DOHH2 (cell line): ENCODE measurements around the gene TES.

ENCODE experiments used
- H3F3A ChIP-seq: fragments of 200-600 bp; sonication (generic), shearing (Covaris generic); 2 replicates; pipeline ENCODE4 v1.6.0; 2016; ENCODE audit warnings: antibody characterized with exemption, mild to moderate bottlenecking; ENCODE audit not compliant: control insufficient read depth, insufficient read depth
- H3K27ac ChIP-seq: fragments of 200-600 bp; sonication (generic); 2 replicates; pipeline ENCODE4 v1.5.1; 2014; ENCODE audit warnings: low read depth, mild to moderate bottlenecking, low read length, moderate library complexity
- H3K27me3 ChIP-seq: fragments of 200-600 bp; sonication (generic); 2 replicates; pipeline ENCODE4 v1.6.1; 2014; ENCODE audit warnings: mild to moderate bottlenecking, low read length, mixed read lengths; ENCODE audit not compliant: control insufficient read depth
- H3K36me3 ChIP-seq: fragments of 200-600 bp; sonication (generic); 2 replicates; pipeline ENCODE4 v1.6.1; 2014; ENCODE audit warnings: mild to moderate bottlenecking, low read length, moderate library complexity, mixed read lengths; ENCODE audit not compliant: control insufficient read depth
- H3K4me1 ChIP-seq: fragments of 200-600 bp; sonication (generic); 2 replicates; pipeline ENCODE4 v1.6.1; 2014; ENCODE audit warnings: mild to moderate bottlenecking, low read length, mixed read lengths; ENCODE audit not compliant: control insufficient read depth
- H3K4me2 ChIP-seq: fragments of 200-600 bp; sonication (generic); 2 replicates; pipeline ENCODE4 v1.6.0; 2014; ENCODE audit warnings: mild to moderate bottlenecking, low read length, moderate library complexity
- H3K4me3 ChIP-seq: fragments of 200-600 bp; sonication (generic); 2 replicates; pipeline ENCODE4 v1.5.1; 2014; ENCODE audit warnings: mild to moderate bottlenecking, low read length, mixed read lengths
- H3K79me2 ChIP-seq: fragments of 200-600 bp; sonication (generic); 2 replicates; pipeline ENCODE4 v1.6.1; 2014; ENCODE audit warnings: mild to moderate bottlenecking, low read length, mixed read lengths; ENCODE audit not compliant: control insufficient read depth
- H3K9me2 ChIP-seq: fragments of 200-600 bp; sonication (generic); replicated peaks from 2 replicates; pipeline ENCODE4 v1.6.1; 2014; ENCODE audit warnings: mild to moderate bottlenecking, low read length, mixed read lengths; ENCODE audit not compliant: control insufficient read depth
- H3K9me3 ChIP-seq: fragments of 200-600 bp; sonication (generic); 2 replicates; pipeline ENCODE4 v1.6.1; 2014; ENCODE audit warnings: antibody characterized with exemption, low read length, mixed read lengths; ENCODE audit not compliant: control insufficient read depth, insufficient read depth
- H4K20me1 ChIP-seq: fragments of 200-600 bp; sonication (generic); 2 replicates; pipeline ENCODE4 v1.6.0; 2014; ENCODE audit warnings: low read depth, mild to moderate bottlenecking, antibody characterized with exemption, low read length, moderate library complexity; ENCODE audit not compliant: control insufficient read depth, insufficient read depth
- EZH2phosphoT487 ChIP-seq: fragments of 200-600 bp; sonication (generic); IDR thresholded peaks from 2 replicates; pipeline ENCODE4 v1.6.1; 2017; ENCODE audit warnings: borderline replicate concordance, mild to moderate bottlenecking, antibody characterized with exemption, low read length, moderate library complexity, mixed read lengths
- TF ChIP-seq, protein P1 (sequence below): fragments of 200-600 bp; sonication (generic); IDR thresholded peaks from one replicate; pipeline ENCODE4 v1.5.1; 2014; ENCODE audit warnings: antibody characterized with exemption, mild to moderate bottlenecking, low read depth, low read length; ENCODE audit not compliant: poor library complexity, severe bottlenecking

Gene TES

DNA sequence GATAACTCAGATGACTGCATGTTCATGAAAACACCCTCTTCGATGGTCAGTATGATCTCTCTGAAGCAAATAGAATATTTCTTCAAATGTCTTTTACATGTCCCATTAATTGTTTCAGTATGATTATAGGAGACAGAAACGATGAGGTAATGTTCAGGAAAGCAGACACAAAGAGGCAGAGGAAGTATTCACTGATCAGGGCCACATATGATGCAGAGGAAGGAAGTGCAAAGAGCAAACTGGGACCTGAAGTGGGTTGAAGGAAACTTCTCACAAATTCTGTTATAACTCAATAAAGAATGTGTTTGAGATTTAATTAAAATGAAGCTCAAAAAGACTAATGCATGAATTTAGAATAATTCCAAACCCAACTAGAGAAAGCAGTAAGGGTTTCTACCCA lies 70.5 kb downstream of the TES start:
- Histone ChIP-seq H3K27me3 (peaks cover 10% of the 10 kb centered on the region), H3K4me2 (no peak overlapping the region), H3K4me3 (no peak overlapping the region), H3F3A (no peaks in the 10 kb centered on the region), H3K27ac (no peak overlapping the region), H3K9me3 (no peaks in the 10 kb centered on the region), H3K9me2 (no peaks in the 10 kb centered on the region), H3K36me3 (no peaks in the 10 kb centered on the region), H3K4me1 (no peaks in the 10 kb centered on the region), H3K79me2 (no peaks in the 10 kb centered on the region), H4K20me1 (no peaks in the 10 kb centered on the region)
- no peak for TF ChIP-seq EZH2phosphoT487
- TF ChIP-seq, protein P1, sequence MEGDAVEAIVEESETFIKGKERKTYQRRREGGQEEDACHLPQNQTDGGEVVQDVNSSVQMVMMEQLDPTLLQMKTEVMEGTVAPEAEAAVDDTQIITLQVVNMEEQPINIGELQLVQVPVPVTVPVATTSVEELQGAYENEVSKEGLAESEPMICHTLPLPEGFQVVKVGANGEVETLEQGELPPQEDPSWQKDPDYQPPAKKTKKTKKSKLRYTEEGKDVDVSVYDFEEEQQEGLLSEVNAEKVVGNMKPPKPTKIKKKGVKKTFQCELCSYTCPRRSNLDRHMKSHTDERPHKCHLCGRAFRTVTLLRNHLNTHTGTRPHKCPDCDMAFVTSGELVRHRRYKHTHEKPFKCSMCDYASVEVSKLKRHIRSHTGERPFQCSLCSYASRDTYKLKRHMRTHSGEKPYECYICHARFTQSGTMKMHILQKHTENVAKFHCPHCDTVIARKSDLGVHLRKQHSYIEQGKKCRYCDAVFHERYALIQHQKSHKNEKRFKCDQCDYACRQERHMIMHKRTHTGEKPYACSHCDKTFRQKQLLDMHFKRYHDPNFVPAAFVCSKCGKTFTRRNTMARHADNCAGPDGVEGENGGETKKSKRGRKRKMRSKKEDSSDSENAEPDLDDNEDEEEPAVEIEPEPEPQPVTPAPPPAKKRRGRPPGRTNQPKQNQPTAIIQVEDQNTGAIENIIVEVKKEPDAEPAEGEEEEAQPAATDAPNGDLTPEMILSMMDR, result no peak

DNA sequence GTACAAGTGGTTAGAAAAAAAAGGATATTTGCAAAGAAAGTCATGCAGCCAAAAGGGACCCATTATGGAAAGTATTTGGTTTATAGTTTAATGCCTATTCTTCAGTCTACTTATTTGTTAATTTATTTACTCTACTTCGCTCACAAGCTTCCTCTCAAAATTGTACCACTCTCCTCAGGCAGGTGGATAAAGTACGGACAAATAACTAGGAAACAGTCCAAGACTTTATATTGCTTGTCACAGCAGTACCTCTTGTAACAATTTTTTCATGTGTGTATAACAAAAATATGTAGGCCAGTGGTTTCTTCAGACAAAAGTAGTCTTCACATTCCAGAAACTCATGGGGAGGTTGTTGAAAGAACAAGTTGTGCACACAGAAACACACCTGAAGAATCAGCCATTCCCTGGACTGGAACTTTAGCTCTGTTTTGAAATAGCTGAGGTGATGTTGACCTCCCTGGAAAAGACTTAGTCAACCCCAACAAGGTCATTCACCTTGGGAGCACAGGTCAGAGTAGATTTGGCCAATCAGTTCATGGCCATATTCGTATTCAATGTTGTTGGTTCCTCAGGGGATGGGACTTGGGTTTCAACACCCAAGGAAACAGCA lies 73.4 kb downstream of the TES start:
- Histone ChIP-seq H3F3A (no peaks in the 10 kb centered on the region), H3K4me1 (no peaks in the 10 kb centered on the region), H3K79me2 (no peaks in the 10 kb centered on the region), H4K20me1 (no peaks in the 10 kb centered on the region), H3K4me3 (no peak overlapping the region), H3K9me3 (no peaks in the 10 kb centered on the region), H3K27me3 (peaks cover 13% of the 10 kb centered on the region), H3K27ac (no peak overlapping the region), H3K9me2 (no peaks in the 10 kb centered on the region), H3K36me3 (no peaks in the 10 kb centered on the region), H3K4me2 (no peak overlapping the region)
- TF ChIP-seq, protein P1, result no peak
- TF ChIP-seq EZH2phosphoT487, result no peak

DNA sequence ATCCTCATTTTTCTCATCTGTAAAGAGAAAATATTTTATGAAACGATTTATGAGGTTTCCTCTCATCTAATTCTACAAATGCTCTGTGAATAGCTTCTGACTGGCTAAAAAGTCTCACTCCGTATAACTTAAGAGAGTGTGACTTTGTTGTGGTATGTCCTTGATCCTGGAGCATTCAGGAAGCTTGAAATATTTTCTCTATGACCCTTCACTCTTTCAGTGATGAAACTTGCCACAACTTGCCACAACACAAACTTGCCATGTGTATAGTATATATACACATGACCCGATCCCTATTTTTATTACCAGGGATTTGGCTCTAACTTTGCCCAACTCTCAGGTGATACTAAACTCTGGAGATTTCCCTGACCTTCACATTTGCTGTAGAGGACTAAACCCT lies 74.1 kb downstream of the TES start:
- Histone ChIP-seq H4K20me1 (no peaks in the 10 kb centered on the region), H3K27me3 (peaks cover 11% of the 10 kb centered on the region), H3K4me2 (no peak overlapping the region), H3K27ac (no peak overlapping the region), H3K9me3 (no peaks in the 10 kb centered on the region), H3K4me3 (no peak overlapping the region), H3K36me3 (no peaks in the 10 kb centered on the region), H3F3A (no peaks in the 10 kb centered on the region), H3K9me2 (no peaks in the 10 kb centered on the region), H3K4me1 (no peaks in the 10 kb centered on the region), H3K79me2 (no peaks in the 10 kb centered on the region)
- TF ChIP-seq, protein P1, result no peak
- no peak for TF ChIP-seq EZH2phosphoT487
